ENCODE results near the gene SNCB. TPM values are rescaled to one million over a fixed set of nuclear protein-coding genes. Genes with fewer than 3 reads are reported as not detected.

The SNCB gene
- total and polyA plus RNA-seq, 2 of the 4 experiments (the other 2 are of a cell fraction): 0.41 TPM; not detected in 1

- Histone ChIP-seq H4K91ac (ENCODE audit: insufficient read depth, low read depth, low read length) (no peak overlapping the region), H3K4me2 (ENCODE audit: low read depth, low read length) (peak overlapping the region; percentile 60; the same call in 1 of the 2 replicates), H2BK20ac (ENCODE audit: low read depth, low read length) (no peak overlapping the region), H3K23ac (ENCODE audit: low read depth, low read length) (no peak overlapping the region), H3K36me3 (ENCODE audit: control insufficient read depth, insufficient read depth, low read length) (no peaks in the 10 kb centered on the region), H2BK120ac (ENCODE audit: low read depth, low read length) (peak overlapping the region; percentile 6; the same call in 1 of the 2 replicates), H4K5ac (ENCODE audit: low read depth, low read length) (no peak overlapping the region; the same call in 1 of the 2 replicates), H3K14ac (replicated peaks; ENCODE audit: low read depth, low read length) (no peak overlapping the region), H2BK15ac (ENCODE audit: low read depth, low read length) (peak overlapping the region; percentile 70; the same call in 1 of the 3 replicates), H4K20me1 (ENCODE audit: insufficient read depth, low read length) (no peaks in the 10 kb centered on the region; the same call in 1 of the 2 replicates), H3K9ac (ENCODE audit: low read depth, low read length) (no peak overlapping the region), H2AFZ (replicated peaks; ENCODE audit: low read length, poor library complexity) (peak overlapping the region; percentile 78), H2AK5ac (ENCODE audit: low read depth, low read length) (no peak overlapping the region), H3K9me1 (ENCODE audit: insufficient read depth, low read length) (peaks cover 12% of the 10 kb centered on the region), H2AK9ac (replicated peaks; ENCODE audit: low read depth, low read length, poor library complexity) (peak overlapping the region; percentile 1), H3K4ac (ENCODE audit: low read depth, low read length) (peak overlapping the region; percentile 22; the same call in 1 of the 2 replicates), H3K79me1 (ENCODE audit: low read depth in 1 of 2, low read length in 2 of 2) (peaks cover 0 to 4% of the 10 kb centered on the region in 2 experiments; a peak in 1 of 4 replicates), H3K56ac (ENCODE audit: extremely low read depth, insufficient read depth, low read length) (no peak overlapping the region), H3K4me3 (ENCODE audit: insufficient read depth, low read depth, low read length) (no peak overlapping the region), H2BK5ac (ENCODE audit: low read depth, low read length, poor library complexity, severe bottlenecking) (no peak overlapping the region), H3K4me1 (ENCODE audit: control insufficient read depth, insufficient read depth, low read length) (peaks cover 29% of the 10 kb centered on the region), H4K8ac (ENCODE audit: low read depth in 2 of 2, low read length in 2 of 2) (peak overlapping the region; percentile 16 to 47; a peak in 1 of 4 replicates), H3K27me3 (ENCODE audit: control insufficient read depth, insufficient read depth, low read length) (peaks cover 30% of the 10 kb centered on the region), H3K18ac (ENCODE audit: low read depth, low read length) (no peak overlapping the region; the same call in 1 of the 2 replicates), H3K9me3 (ENCODE audit: control insufficient read depth, insufficient read depth, low read length) (no peaks in the 10 kb centered on the region), H3K27ac (ENCODE audit: insufficient read depth, low read length) (no peak overlapping the region)
- 0% methylated on average over 3 of the region's 19 CpGs; no CpG with 5 or more reads in 1 of the 2 experiments for WGBS, 2 experiments (ENCODE audit: extremely low coverage in 2 of 2, insufficient read length in 1 of 2)
- in situ Hi-C loops (cut with MboI; ENCODE audit: low sequenced_read_pairs) (no loop called here), dilution Hi-C loops (cut with HindIII; ENCODE audit: low sequenced_read_pairs, unreplicated experiment) (no loop called here), intact Hi-C loops (cut with micrococcal nuclease) (loop anchor here (1.0 to 5.0 kb wide), 2 partner anchors 44 to 201 kb away; partner anchors contain the start of gene CLTB)
- ChIA-PET POLR2A (ENCODE audit: unreplicated experiment) (no interaction called here), CTCF (interaction anchor here (0.6 kb wide), 1 partner anchor 45 kb away, joined by 3 read pairs; no protein-coding TSS in a partner anchor)
- DNase-seq (no peak), ATAC-seq (ENCODE audit: low read depth) (no peak)
- no TSS peak for BruUV-seq (replicated peaks)
- TF ChIP-seq MAZ (IDR thresholded peaks at IDR 0.05; ENCODE audit: borderline replicate concordance, low read depth, low read length) (no peak), NFE2L2 (IDR thresholded peaks at IDR 0.05; ENCODE audit: low read depth, low read length) (no peak), SMC3 (IDR thresholded peaks at IDR 0.05; ENCODE audit: low read depth, low read length) (no peak), CHD1 (IDR thresholded peaks at IDR 0.05; ENCODE audit: low read depth, low read length) (no peak), FOS (IDR thresholded peaks at IDR 0.05; ENCODE audit: low read depth, low read length) (no peak), RFX5 (IDR thresholded peaks at IDR 0.05; ENCODE audit: low read depth, low read length) (no peak), CEBPB (IDR thresholded peaks at IDR 0.05; ENCODE audit: low read depth, low read length) (no peak), BHLHE40 (IDR thresholded peaks at IDR 0.05; ENCODE audit: low read depth, low read length) (no peak), MXI1 (IDR thresholded peaks at IDR 0.05; ENCODE audit: borderline replicate concordance, low read depth, low read length) (no peak), POLR2A (IDR thresholded peaks at IDR 0.05; ENCODE audit: low read depth, low read length) (no peak), RCOR1 (IDR thresholded peaks at IDR 0.05; ENCODE audit: insufficient replicate concordance, low read length) (no peak), MAFK (IDR thresholded peaks at IDR 0.05; ENCODE audit: low read depth, low read length) (no peak), RAD21 (IDR thresholded peaks at IDR 0.05; ENCODE audit: low read length) (no peak)
- TF ChIP-seq, protein P1, sequence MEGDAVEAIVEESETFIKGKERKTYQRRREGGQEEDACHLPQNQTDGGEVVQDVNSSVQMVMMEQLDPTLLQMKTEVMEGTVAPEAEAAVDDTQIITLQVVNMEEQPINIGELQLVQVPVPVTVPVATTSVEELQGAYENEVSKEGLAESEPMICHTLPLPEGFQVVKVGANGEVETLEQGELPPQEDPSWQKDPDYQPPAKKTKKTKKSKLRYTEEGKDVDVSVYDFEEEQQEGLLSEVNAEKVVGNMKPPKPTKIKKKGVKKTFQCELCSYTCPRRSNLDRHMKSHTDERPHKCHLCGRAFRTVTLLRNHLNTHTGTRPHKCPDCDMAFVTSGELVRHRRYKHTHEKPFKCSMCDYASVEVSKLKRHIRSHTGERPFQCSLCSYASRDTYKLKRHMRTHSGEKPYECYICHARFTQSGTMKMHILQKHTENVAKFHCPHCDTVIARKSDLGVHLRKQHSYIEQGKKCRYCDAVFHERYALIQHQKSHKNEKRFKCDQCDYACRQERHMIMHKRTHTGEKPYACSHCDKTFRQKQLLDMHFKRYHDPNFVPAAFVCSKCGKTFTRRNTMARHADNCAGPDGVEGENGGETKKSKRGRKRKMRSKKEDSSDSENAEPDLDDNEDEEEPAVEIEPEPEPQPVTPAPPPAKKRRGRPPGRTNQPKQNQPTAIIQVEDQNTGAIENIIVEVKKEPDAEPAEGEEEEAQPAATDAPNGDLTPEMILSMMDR (conservative IDR thresholded peaks at IDR 0.05; ENCODE audit: low read depth, low read length): no peak
- TF ChIP-seq, protein P2, sequence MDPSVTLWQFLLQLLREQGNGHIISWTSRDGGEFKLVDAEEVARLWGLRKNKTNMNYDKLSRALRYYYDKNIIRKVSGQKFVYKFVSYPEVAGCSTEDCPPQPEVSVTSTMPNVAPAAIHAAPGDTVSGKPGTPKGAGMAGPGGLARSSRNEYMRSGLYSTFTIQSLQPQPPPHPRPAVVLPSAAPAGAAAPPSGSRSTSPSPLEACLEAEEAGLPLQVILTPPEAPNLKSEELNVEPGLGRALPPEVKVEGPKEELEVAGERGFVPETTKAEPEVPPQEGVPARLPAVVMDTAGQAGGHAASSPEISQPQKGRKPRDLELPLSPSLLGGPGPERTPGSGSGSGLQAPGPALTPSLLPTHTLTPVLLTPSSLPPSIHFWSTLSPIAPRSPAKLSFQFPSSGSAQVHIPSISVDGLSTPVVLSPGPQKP (IDR thresholded peaks at IDR 0.05; ENCODE audit: borderline replicate concordance, low read depth, low read length): no peak
- TF ChIP-seq, protein P3, sequence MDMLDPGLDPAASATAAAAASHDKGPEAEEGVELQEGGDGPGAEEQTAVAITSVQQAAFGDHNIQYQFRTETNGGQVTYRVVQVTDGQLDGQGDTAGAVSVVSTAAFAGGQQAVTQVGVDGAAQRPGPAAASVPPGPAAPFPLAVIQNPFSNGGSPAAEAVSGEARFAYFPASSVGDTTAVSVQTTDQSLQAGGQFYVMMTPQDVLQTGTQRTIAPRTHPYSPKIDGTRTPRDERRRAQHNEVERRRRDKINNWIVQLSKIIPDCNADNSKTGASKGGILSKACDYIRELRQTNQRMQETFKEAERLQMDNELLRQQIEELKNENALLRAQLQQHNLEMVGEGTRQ (IDR thresholded peaks at IDR 0.05; ENCODE audit: low read depth, low read length): no peak
Measured at GRCh38 chr5:176618783-176619182, 11.6 kb downstream of the SNCB start.

Measured in IMR-90 (cell line).